IMR-90 (cell line): Measurements from ENCODE around the gene TCFL5. TPM values are rescaled to one million over a fixed set of nuclear protein-coding genes. Genes with fewer than 3 reads are reported as not detected.

ENCODE experiments used
- ATAC-seq: fragments of 200-7000 bp; cut with Tn5 transposase; 2 replicates; pipeline ENCODE4 v1.9.1; 2020; ENCODE audit warnings: low read depth, mild to moderate bottlenecking, moderate library complexity
- BruUV-seq: library from RNA; stranded (reverse); fragments of 400-500 nt; replicated peaks from 2 replicates; lab custom pipeline; 2021; lab: Mats Ljungman, UMichigan
- CTCF ChIA-PET: fragments of 300-600 bp; formaldehyde crosslinking; extraction: SDS; loops from one replicate; lab custom pipeline; 2021; ENCODE audit warnings: antibody characterized with exemption; lab: Yijun Ruan, JAX
- POLR2A ChIA-PET: fragments of 300-600 bp; sonication (Branson Sonifier 250); formaldehyde crosslinking; loops from one replicate; lab custom pipeline; 2022; ENCODE audit warnings: antibody characterized with exemption; ENCODE audit not compliant: unreplicated experiment; lab: Charles Lee
- DNase-seq: peaks from one replicate; pipeline ENCODE4 v3.0.0; 2013
- H2AFZ ChIP-seq: replicated peaks from 2 replicates; pipeline ENCODE3; 2013; ENCODE audit warnings: low read length, mild to moderate bottlenecking; ENCODE audit not compliant: poor library complexity
- H2AK5ac ChIP-seq: 2 replicates; pipeline ENCODE4 v1.6.1; 2013; ENCODE audit warnings: low read depth, low read length, inconsistent platforms
- H2AK9ac ChIP-seq: replicated peaks from 2 replicates; pipeline ENCODE3; 2013; ENCODE audit warnings: mild to moderate bottlenecking, low read depth, low read length, moderate library complexity; ENCODE audit not compliant: poor library complexity
- H2BK120ac ChIP-seq: 2 replicates; pipeline ENCODE4 v1.6.1; 2013; ENCODE audit warnings: low read depth, low read length, inconsistent platforms
- H2BK15ac ChIP-seq: 3 replicates; pipeline ENCODE4 v1.6.1; 2013; ENCODE audit warnings: low read depth, low read length, inconsistent platforms
- H2BK20ac ChIP-seq: 2 replicates; pipeline ENCODE4 v1.6.1; 2013; ENCODE audit warnings: low read depth, mild to moderate bottlenecking, inconsistent platforms, low read length, moderate library complexity
- H2BK5ac ChIP-seq: 2 replicates; pipeline ENCODE4 v1.6.1; 2013; ENCODE audit warnings: mild to moderate bottlenecking, low read depth, low read length, inconsistent platforms; ENCODE audit not compliant: poor library complexity, severe bottlenecking
- H3K14ac ChIP-seq: replicated peaks from 2 replicates; pipeline ENCODE4 v1.6.1; 2013; ENCODE audit warnings: low read depth, low read length, inconsistent platforms
- H3K18ac ChIP-seq: 2 replicates; pipeline ENCODE4 v1.6.1; 2013; ENCODE audit warnings: low read depth, low read length, control low read depth
- H3K23ac ChIP-seq: 2 replicates; pipeline ENCODE4 v1.6.1; 2013; ENCODE audit warnings: low read depth, low read length, inconsistent platforms
- H3K27ac ChIP-seq: 2 replicates; pipeline ENCODE4 v1.5.1; 2013; ENCODE audit warnings: mild to moderate bottlenecking, control low read depth, low read length; ENCODE audit not compliant: insufficient read depth
- H3K27me3 ChIP-seq: 2 replicates; pipeline ENCODE4 v1.6.1; 2013; ENCODE audit warnings: low read length; ENCODE audit not compliant: control insufficient read depth, insufficient read depth
- H3K36me3 ChIP-seq: 2 replicates; pipeline ENCODE4 v1.6.1; 2013; ENCODE audit warnings: low read length, mixed read lengths; ENCODE audit not compliant: control insufficient read depth, insufficient read depth
- H3K4ac ChIP-seq: 2 replicates; pipeline ENCODE4 v1.6.1; 2013; ENCODE audit warnings: low read depth, low read length, inconsistent platforms
- H3K4me1 ChIP-seq: 2 replicates; pipeline ENCODE4 v1.6.1; 2013; ENCODE audit warnings: low read length, mixed read lengths; ENCODE audit not compliant: control insufficient read depth, insufficient read depth
- H3K4me2 ChIP-seq: 2 replicates; pipeline ENCODE4 v1.6.1; 2013; ENCODE audit warnings: low read depth, mild to moderate bottlenecking, control low read depth, low read length, moderate library complexity
- H3K4me3 ChIP-seq: 2 replicates; pipeline ENCODE4 v1.5.1; 2013; ENCODE audit warnings: low read depth, mild to moderate bottlenecking, control low read depth, low read length, moderate library complexity; ENCODE audit not compliant: insufficient read depth
- H3K56ac ChIP-seq: 2 replicates; pipeline ENCODE4 v1.6.1; 2013; ENCODE audit warnings: low read length, inconsistent platforms; ENCODE audit not compliant: insufficient read depth; ENCODE audit errors: extremely low read depth
- H3K79me1 ChIP-seq, 2 experiments: 2 replicates each; pipeline ENCODE4 v1.6.1; 2013; ENCODE audit warnings: low read length in 2 of 2, inconsistent platforms in 1 of 2, low read depth in 1 of 2
- H3K9ac ChIP-seq: 2 replicates; pipeline ENCODE4 v1.6.1; 2013; ENCODE audit warnings: low read depth, low read length, control low read depth
- H3K9me1 ChIP-seq: 2 replicates; pipeline ENCODE4 v1.6.1; 2013; ENCODE audit warnings: low read length, inconsistent platforms; ENCODE audit not compliant: insufficient read depth
- H3K9me3 ChIP-seq: 2 replicates; pipeline ENCODE4 v1.6.1; 2013; ENCODE audit warnings: low read length; ENCODE audit not compliant: control insufficient read depth, insufficient read depth
- H4K20me1 ChIP-seq: 2 replicates; pipeline ENCODE4 v1.6.1; 2013; ENCODE audit warnings: low read length, inconsistent platforms; ENCODE audit not compliant: insufficient read depth
- H4K5ac ChIP-seq: 2 replicates; pipeline ENCODE4 v1.6.1; 2013; ENCODE audit warnings: mild to moderate bottlenecking, low read depth, low read length, control low read depth
- H4K8ac ChIP-seq, 2 experiments: 2 replicates each; pipeline ENCODE4 v1.6.1; 2013; ENCODE audit warnings: low read depth in 2 of 2, low read length in 2 of 2, control low read depth in 1 of 2, inconsistent platforms in 1 of 2
- H4K91ac ChIP-seq: 2 replicates; pipeline ENCODE4 v1.6.1; 2013; ENCODE audit warnings: low read depth, low read length, inconsistent platforms; ENCODE audit not compliant: insufficient read depth
- BHLHE40 ChIP-seq: fragments of 150-350 bp; IDR thresholded peaks from 2 replicates; pipeline ENCODE4 v1.6.1; 2016; ENCODE audit warnings: mild to moderate bottlenecking, low read depth, low read length
- CEBPB ChIP-seq: IDR thresholded peaks from 2 replicates; pipeline ENCODE4 v1.6.1; 2012; ENCODE audit warnings: low read depth, low read length, improper control_type of control experiment
- CHD1 ChIP-seq: IDR thresholded peaks from 2 replicates; pipeline ENCODE4 v1.6.1; 2012; ENCODE audit warnings: low read depth, low read length, improper control_type of control experiment
- FOS ChIP-seq: fragments of 150-350 bp; IDR thresholded peaks from 2 replicates; pipeline ENCODE4 v1.6.1; 2016; ENCODE audit warnings: low read depth, low read length
- MAFK ChIP-seq: IDR thresholded peaks from 2 replicates; pipeline ENCODE4 v1.6.1; 2012; ENCODE audit warnings: low read depth, low read length, improper control_type of control experiment
- MAZ ChIP-seq: IDR thresholded peaks from 2 replicates; pipeline ENCODE4 v1.6.1; 2012; ENCODE audit warnings: low read depth, mild to moderate bottlenecking, low read length, improper control_type of control experiment, moderate library complexity, borderline replicate concordance
- MXI1 ChIP-seq: IDR thresholded peaks from 2 replicates; pipeline ENCODE4 v1.6.1; 2012; ENCODE audit warnings: low read depth, mild to moderate bottlenecking, low read length, moderate library complexity, borderline replicate concordance
- NFE2L2 ChIP-seq: fragments of 150-350 bp; IDR thresholded peaks from 2 replicates; pipeline ENCODE4 v1.6.1; 2016; ENCODE audit warnings: low read depth, mild to moderate bottlenecking, low read length
- POLR2A ChIP-seq: IDR thresholded peaks from 2 replicates; pipeline ENCODE4 v1.6.1; 2012; ENCODE audit warnings: mild to moderate bottlenecking, low read depth, low read length
- RAD21 ChIP-seq: IDR thresholded peaks from 2 replicates; pipeline ENCODE4 v1.6.1; 2012; ENCODE audit warnings: low read length, improper control_type of control experiment
- RCOR1 ChIP-seq: IDR thresholded peaks from 2 replicates; pipeline ENCODE4 v1.6.1; 2012; ENCODE audit warnings: mild to moderate bottlenecking, low read length, improper control_type of control experiment; ENCODE audit not compliant: insufficient replicate concordance
- RFX5 ChIP-seq: IDR thresholded peaks from 2 replicates; pipeline ENCODE4 v1.8.0; 2012; ENCODE audit warnings: low read depth, mild to moderate bottlenecking, low read length, moderate library complexity
- SMC3 ChIP-seq: fragments of 150-350 bp; IDR thresholded peaks from 2 replicates; pipeline ENCODE4 v1.6.1; 2016; ENCODE audit warnings: low read depth, mild to moderate bottlenecking, antibody characterized with exemption, low read length, moderate library complexity
- WGBS, 2 experiments: methylation state at CpG; one replicate each; pipeline versions ENCODE4 v1.1.5 to v1.1.7; 2013; ENCODE audit warnings: missing lambda C conversion rate in 2 of 2; ENCODE audit not compliant: insufficient read length in 1 of 2; ENCODE audit errors: extremely low coverage in 2 of 2; 5-methylcytosine and 5-hydroxymethylcytosine counted together
- dilution Hi-C: fragments of 300-500 bp; cut with HindIII; formaldehyde crosslinking; loops from one replicate; pipeline ENCODE4 v1.14.3; 2018; ENCODE audit warnings: low sequenced_read_pairs; ENCODE audit not compliant: unreplicated experiment
- in situ Hi-C: fragments of 300-500 bp; cut with MboI; formaldehyde crosslinking; loops from 3 replicates; pipeline ENCODE4 v1.14.3; 2019; ENCODE audit warnings: low sequenced_read_pairs, inconsistent platforms, mixed read lengths
- intact Hi-C: fragments of 100-400 bp; cut with micrococcal nuclease; formaldehyde crosslinking; loops from 2 replicates; pipeline ENCODE4 v1.10.0; 2022
- polyA plus RNA-seq, 3 experiments: library from polyadenylated mRNA; depleted of rRNA; stranded (reverse); fragments of >200 nt; gene quantifications; 2 replicates each; pipeline ENCODE4 v1.2.3, GENCODE V29; 2012; ENCODE audit warnings: low replicate concordance in 1 of 3
- total RNA-seq: library from RNA; depleted of rRNA; stranded (reverse); fragments of >200 nt; gene quantifications from 2 replicates; pipeline ENCODE4 v1.2.3, GENCODE V29; 2012
- TF ChIP-seq, protein P1 (sequence below): fragments of 150-350 bp; IDR thresholded peaks from 2 replicates; pipeline ENCODE4 v1.6.1; 2017; ENCODE audit warnings: mild to moderate bottlenecking, antibody characterized with exemption, low read length, low read depth
- TF ChIP-seq, protein P2 (sequence below): conservative IDR thresholded peaks from 2 replicates; pipeline ENCODE4 v1.5.1; 2012; ENCODE audit warnings: mild to moderate bottlenecking, low read depth, low read length, improper control_type of control experiment
- TF ChIP-seq, protein P3 (sequence below): fragments of 150-350 bp; IDR thresholded peaks from 2 replicates; pipeline ENCODE4 v1.6.1; 2016; ENCODE audit warnings: low read depth, mild to moderate bottlenecking, low read length, moderate library complexity, borderline replicate concordance

The TCFL5 gene
- total and polyA plus RNA-seq, 2 of the 4 experiments (the other 2 are of a cell fraction), result 6.0 to 8.2 TPM

DNA sequence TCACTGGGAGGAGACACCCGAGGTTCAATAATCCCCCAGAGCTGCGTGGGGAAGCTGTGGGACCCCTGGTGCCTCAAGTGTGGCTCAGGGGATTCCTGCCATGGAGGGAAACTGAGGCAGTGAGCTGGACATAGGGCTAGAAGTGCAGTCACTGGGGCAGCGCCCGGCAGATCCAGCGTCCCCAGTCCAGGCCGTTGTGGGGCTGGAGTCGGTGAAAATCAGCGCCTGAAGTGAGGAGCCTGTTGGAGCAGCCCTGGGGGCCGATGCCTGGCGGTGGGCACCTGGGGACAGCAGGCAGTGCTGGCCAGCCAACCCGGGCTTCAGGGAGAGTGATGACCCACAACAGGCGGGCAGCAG, 46.9 kb downstream of the TCFL5 start:
- H2BK120ac ChIP-seq, result no peak overlapping the region
- no peak overlapping the region for H2AFZ ChIP-seq
- H3K27ac ChIP-seq, result no peak overlapping the region
- no peak overlapping the region for H3K4ac ChIP-seq
- H3K4me1 ChIP-seq, result peaks cover 20% of the 10 kb centered on the region
- DNase-seq (no peak), ATAC-seq (no peak)
- H3K9me3 ChIP-seq, result no peaks in the 10 kb centered on the region
- intact Hi-C loops (no loop called here), dilution Hi-C loops (no loop called here), in situ Hi-C loops (no loop called here)
- no peak overlapping the region for H3K4me3 ChIP-seq
- no peak overlapping the region for H3K14ac ChIP-seq
- 90% methylated on average over 5 of the region's 12 CpGs; no CpG with 5 or more reads in 1 of the 2 experiments for WGBS, 2 experiments
- no peak overlapping the region for H2BK20ac ChIP-seq
- H4K8ac ChIP-seq, result no peak overlapping the region
- H3K56ac ChIP-seq, result no peak overlapping the region
- peaks cover 18% of the 10 kb centered on the region; the same call in 1 of the 2 replicates for H4K20me1 ChIP-seq
- no peak overlapping the region for H2AK5ac ChIP-seq
- H3K36me3 ChIP-seq, result peaks cover 29% of the 10 kb centered on the region; the same call in 1 of the 2 replicates
- H4K91ac ChIP-seq, result no peak overlapping the region
- H3K9ac ChIP-seq, result no peak overlapping the region
- BruUV-seq, result no TSS peak
- no peak overlapping the region for H3K18ac ChIP-seq
- H2BK5ac ChIP-seq, result no peak overlapping the region
- H3K27me3 ChIP-seq, result peaks cover 23% of the 10 kb centered on the region
- H2AK9ac ChIP-seq, result no peak overlapping the region
- H3K4me2 ChIP-seq, result no peak overlapping the region
- H4K5ac ChIP-seq, result no peak overlapping the region
- no peak overlapping the region for H2BK15ac ChIP-seq
- no peaks in the 10 kb centered on the region for H3K9me1 ChIP-seq
- TF ChIP-seq CEBPB (no peak), FOS (no peak), MXI1 (no peak), CHD1 (no peak), SMC3 (no peak), POLR2A (no peak), RFX5 (no peak), MAFK (no peak), BHLHE40 (no peak), RAD21 (no peak), RCOR1 (no peak), NFE2L2 (no peak), MAZ (no peak)
- TF ChIP-seq, protein P1, sequence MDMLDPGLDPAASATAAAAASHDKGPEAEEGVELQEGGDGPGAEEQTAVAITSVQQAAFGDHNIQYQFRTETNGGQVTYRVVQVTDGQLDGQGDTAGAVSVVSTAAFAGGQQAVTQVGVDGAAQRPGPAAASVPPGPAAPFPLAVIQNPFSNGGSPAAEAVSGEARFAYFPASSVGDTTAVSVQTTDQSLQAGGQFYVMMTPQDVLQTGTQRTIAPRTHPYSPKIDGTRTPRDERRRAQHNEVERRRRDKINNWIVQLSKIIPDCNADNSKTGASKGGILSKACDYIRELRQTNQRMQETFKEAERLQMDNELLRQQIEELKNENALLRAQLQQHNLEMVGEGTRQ, result no peak
- TF ChIP-seq, protein P2, sequence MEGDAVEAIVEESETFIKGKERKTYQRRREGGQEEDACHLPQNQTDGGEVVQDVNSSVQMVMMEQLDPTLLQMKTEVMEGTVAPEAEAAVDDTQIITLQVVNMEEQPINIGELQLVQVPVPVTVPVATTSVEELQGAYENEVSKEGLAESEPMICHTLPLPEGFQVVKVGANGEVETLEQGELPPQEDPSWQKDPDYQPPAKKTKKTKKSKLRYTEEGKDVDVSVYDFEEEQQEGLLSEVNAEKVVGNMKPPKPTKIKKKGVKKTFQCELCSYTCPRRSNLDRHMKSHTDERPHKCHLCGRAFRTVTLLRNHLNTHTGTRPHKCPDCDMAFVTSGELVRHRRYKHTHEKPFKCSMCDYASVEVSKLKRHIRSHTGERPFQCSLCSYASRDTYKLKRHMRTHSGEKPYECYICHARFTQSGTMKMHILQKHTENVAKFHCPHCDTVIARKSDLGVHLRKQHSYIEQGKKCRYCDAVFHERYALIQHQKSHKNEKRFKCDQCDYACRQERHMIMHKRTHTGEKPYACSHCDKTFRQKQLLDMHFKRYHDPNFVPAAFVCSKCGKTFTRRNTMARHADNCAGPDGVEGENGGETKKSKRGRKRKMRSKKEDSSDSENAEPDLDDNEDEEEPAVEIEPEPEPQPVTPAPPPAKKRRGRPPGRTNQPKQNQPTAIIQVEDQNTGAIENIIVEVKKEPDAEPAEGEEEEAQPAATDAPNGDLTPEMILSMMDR, result no peak
- TF ChIP-seq, protein P3, sequence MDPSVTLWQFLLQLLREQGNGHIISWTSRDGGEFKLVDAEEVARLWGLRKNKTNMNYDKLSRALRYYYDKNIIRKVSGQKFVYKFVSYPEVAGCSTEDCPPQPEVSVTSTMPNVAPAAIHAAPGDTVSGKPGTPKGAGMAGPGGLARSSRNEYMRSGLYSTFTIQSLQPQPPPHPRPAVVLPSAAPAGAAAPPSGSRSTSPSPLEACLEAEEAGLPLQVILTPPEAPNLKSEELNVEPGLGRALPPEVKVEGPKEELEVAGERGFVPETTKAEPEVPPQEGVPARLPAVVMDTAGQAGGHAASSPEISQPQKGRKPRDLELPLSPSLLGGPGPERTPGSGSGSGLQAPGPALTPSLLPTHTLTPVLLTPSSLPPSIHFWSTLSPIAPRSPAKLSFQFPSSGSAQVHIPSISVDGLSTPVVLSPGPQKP, result no peak
- H3K79me1 ChIP-seq, result peaks cover 6% of the 10 kb centered on the region in 2 experiments; a peak in 2 of 4 replicates
- ChIA-PET CTCF (no interaction called here), POLR2A (interaction anchor here (0.6 kb wide), 1 partner anchor 18 kb away, joined by 3 read pairs; the partner anchor contains the start of gene MRGBP)
- H3K23ac ChIP-seq, result no peak overlapping the region
